GM19328 (cell line): Measurements from ENCODE around the gene ABHD2.
"Not testable (repeated sequence)": the region's sequence is repeated elsewhere in the genome, so short reads cannot be mapped to it uniquely, and the experiment has no call there.

Experiments
- ATAC-seq: cut with Tn5 transposase; IDR thresholded peaks from one replicate; pipeline ENCODE4 v1.9.1; 2021; ENCODE audit warnings: mild to moderate bottlenecking, moderate library complexity; ENCODE audit not compliant: unreplicated experiment

Gene ABHD2

GRCh38 chr15:89118481-89118989, 30.3 kb downstream of the ABHD2 start:
- no peak for ATAC-seq

- ATAC-seq, result no peak
Observed at GRCh38 chr15:89119489-89120478, 31.5 kb downstream of the ABHD2 start.

DNA sequence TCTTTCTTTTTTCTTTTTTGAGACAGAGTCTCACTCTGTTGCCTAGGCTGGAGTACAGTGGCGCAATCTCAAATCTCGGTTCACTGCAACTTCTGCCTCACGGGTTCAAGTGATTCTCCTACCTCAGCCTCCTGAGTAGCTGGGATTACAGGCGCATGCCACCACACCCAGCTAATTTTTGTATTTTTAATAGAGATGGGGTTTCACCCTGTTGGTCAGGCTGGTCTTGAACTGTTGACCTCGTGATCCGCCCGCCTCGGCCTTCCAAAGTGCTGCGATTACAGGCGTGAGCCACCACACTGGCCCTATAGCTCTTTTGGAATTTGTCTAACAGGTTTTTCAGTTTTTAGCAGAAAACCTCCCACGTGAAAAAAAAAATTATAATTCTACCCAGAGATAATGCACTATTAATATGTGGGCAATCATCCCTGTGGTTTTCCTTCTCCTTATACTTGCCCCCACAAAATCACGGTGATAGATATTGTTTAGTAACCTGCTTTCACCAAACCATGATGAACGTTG, 32.3 kb downstream of the ABHD2 start:
- ATAC-seq, result not testable (repeated sequence)

GRCh38 chr15:89121414-89121813, 33.2 kb downstream of the ABHD2 start:
- no peak for ATAC-seq

DNA sequence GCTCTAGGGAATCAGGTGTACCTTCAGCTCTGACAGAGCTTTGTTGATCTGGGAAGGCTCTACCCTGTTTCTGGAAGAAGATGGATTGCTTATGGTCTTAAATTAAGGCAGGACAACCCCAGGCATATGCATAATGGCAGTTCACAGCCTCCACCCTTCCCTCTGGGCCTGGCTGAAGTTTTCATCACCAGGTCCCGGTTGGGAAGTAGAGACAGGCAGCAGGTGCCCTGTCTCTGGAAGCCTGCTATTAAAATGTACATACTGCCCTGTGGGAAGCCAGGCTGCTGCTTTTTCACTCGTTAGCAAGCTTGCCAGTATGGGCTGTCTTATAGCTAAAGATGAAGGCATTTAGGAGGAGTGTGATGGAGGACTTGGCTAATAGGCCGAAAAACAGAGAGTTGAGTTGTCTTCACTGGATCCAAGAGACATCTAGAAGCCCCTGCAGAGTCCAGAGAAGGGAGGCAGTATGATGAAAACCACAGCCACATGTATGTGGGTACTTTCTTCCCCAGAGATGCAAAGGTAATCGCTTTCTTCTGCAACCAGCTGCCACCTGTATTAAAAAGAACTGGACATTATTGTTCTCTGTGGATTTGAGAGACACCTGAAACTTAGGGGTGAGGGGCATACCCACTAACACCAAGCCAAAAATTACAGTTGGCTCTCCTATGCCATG, 34.4 kb downstream of the ABHD2 start:
- no peak for ATAC-seq

GRCh38 chr15:89123181-89123525, 34.9 kb downstream of the ABHD2 start:
- no peak for ATAC-seq

GRCh38 chr15:89125088-89125826, 37.0 kb downstream of the ABHD2 start:
- no peak for ATAC-seq

DNA sequence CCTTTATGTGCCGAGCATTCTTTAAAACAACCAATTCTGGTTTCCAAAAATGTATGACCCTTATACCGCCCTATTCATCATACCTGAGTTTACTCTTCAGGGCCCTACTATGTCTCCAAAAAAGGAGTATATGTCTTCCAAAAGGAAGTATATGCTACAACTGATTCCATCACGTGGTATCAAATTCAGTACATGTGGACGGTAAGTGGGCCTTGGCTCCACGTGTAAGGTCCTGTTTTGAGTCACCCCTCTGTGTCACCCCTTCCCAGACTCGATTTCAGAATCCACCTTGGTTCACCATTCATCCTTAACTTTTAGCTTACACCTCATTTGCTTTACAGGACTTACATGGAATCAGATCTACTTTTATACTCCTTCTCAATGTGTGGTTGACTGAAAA, 37.8 kb downstream of the ABHD2 start:
- ATAC-seq, result no peak

GRCh38 chr15:89127054-89127702, 38.9 kb downstream of the ABHD2 start:
- ATAC-seq, result no peak

DNA sequence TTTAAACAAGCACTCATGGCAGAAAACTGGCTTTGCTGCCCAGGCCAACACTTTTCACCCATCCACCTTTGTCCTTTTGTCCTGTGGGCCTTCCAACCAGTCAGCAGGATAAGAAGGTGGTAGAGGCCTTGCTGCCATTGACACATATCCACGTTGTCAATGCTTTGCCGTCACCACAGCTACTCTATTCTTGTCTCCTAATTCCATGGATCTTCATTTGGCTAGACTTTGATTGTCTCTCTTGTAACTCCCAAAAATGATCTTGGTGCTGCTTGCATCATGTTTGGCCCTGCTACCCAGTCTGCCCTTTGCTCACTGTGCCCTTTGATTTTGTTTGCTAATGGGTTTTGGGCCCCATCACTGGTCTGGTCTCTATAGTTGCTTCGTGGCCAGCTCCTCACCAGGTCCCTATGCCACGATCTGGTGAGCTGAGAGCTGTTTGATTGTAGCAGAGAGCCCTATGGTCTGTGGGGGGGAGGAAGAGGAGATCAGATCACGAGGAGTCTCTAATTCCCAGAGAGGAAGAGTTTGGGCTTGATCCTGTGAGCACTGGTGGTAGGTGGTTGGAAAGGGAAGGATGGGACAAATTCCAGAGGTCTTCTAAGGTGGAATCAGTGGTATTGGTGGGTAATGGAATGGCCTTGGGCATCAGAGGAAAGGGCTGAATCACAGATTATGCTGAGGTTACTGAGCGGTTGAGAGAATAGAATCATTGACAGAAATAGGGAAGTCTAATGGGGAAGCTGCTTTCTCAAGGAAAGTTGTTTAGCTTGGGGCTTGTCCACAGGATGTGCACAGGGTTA, 40.3 kb downstream of the ABHD2 start:
- ATAC-seq, result no peak

- no peak for ATAC-seq
Observed at GRCh38 chr15:89129123-89129815, 41.0 kb downstream of the ABHD2 start.

GRCh38 chr15:89129816-89130134, 41.5 kb downstream of the ABHD2 start:
- no peak for ATAC-seq

DNA sequence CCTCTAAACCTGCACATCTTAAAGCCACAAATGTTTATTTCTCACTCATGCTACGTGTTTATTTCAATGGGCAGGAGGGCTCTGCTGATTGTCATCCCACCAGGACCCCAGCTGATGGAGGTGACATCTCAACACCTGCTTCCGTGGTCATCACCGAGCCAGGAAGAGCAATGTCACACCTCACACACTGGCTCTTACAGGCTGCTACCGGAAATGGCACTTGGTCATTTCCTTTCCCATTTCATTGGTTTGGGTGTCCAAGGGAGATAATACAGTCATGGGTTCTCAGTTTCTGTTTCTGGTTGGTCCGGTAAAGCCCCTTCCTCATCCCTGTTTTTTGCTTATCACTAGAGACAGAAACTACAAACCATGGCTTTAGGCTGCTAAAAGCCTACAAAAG, 41.9 kb downstream of the ABHD2 start:
- no peak for ATAC-seq

DNA sequence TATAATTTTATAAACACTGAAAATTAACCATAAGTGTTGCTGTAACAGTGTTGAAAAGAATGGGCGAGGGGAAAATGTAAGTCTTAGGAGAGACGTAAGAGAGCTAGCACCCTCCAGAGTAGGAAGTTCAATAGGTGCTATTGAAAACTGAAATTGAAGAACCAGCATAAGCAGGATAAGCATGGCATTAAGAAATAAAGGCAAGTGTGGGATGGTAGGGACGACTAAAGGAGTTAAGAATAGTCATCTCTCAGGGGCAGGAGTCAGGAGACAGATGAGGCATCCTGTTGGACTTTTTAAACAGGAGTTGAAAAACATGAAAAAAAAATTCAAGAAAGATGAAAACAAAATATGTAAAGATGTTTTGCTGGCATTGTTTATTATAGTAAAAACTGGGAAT, 43.5 kb downstream of the ABHD2 start:
- no peak for ATAC-seq

DNA sequence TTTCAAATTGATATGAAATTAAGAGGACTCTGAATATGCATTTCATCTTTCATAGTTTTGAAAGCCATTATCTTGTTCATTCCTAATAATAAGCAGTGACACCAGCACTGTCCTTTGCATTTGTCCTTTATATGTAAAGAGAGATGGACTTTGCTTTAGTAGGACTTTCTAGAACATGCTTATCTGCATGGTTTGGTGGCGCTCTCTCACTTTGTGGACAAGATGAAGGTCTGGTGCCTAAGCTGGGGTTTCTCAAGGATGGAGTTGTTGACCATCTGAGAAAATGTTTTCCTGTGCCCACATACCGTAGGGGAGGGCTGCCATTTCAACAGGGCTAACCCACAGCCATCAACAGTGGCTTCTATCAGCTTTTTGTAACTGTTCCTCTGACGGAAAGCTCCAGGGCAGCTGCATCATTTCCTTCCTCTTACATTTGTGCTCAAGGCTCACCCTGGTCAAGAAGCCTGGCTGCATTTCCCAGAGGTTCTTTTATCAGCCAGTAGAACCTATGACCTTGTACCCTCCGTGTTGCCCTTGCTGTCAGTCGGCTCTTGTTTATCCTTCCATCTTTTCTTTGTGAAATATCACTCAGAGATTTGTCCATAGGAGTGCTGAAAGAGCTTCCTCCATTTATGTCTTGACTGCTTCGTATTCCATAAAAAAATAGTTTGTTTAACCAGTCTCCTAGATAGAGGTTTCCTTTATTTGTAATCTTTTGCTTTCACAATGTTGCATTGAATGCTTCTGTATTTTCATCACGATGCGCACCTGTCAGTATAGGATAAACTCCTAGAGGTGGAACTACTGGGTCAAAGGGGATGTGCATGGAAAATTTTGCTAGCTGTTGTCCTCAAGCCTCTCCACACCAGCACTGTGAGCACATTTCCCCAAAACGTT, 44.6 kb downstream of the ABHD2 start:
- no peak for ATAC-seq

DNA sequence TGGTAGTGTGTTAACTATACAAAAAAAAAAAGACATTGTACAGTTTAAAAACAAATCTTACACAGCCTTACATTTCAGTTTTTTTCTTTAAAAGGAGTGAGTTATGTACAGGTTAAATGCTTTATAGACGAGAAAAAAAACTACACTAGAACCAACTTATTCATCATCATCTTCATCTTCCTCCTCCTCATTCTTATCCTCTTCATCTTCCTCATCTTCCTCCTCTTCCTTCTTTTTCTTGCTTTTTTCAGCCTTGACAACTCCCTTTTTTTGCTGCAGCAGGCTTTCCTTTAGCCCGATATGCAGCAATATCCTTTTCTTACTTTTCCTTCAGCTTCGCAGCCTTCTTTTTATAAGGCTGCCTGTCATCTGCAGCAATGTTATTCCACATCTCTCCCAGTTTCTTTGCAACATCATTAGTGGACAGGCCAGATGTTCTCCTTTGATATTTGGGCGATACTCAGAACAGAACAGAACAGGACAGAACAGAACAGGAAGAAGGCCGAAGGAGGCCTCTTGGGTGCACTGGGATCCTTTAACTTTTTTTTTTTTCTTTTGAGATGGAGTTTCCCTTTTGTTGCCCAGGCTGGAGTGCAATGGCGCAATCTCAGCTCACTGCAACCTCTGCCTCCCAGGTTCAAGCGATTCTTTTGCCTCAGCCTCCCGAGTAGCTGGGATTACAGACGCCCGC, 47.3 kb downstream of the ABHD2 start:
- not testable (repeated sequence) for ATAC-seq

DNA sequence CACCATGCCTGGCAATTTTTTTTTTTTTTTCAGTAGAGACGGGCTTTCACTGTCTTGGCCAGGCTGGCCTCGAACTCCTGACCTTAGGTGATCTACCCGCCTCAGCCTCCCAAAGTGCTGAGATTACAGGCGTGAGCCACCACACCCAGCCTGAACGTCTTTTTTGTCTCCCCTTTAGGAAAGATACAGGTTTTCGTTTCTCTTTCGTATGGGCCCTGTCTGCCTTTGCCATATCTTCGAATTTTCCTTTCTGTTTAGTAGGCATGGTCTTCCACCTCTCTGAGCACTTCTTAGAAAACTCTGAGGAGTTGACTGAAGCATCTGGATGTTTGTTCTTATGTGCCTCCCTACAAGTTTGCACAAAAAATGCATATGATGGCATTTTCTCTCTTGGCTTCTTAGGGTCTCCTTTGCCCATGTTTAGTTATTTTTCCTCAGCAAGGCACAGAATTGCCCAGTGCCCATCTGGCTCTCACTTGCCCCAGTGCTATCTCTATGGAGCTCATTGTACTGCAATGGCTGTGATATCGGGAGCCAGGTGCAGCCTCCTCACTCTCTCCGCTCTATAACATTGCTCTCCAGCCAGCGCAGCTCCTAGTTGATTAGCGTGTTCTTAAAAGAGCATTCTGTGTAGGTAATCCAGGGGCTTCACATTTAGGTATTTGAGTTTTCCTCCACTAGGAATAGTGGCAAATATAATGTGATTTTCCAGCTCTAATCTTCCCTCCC, 48.0 kb downstream of the ABHD2 start:
- no peak for ATAC-seq
